Ascending aorta (tissue), 2 donors: ENCODE results near the gene MAP7D2. TPM values are rescaled to one million over a fixed set of nuclear protein-coding genes. Genes with fewer than 3 reads are reported as not detected.

Experiments used
- DNase-seq, 2 donors: peaks; one replicate each; pipeline ENCODE4 v3.0.0-alpha.2; 2019; ENCODE audit warnings: low spot score in 2 of 2
- H3K27ac ChIP-seq, 2 donors: fragments of 200-600 bp; sonication (generic); one replicate each; pipeline ENCODE4 v1.5.1; 2016 to 2017; ENCODE audit warnings: mild to moderate bottlenecking in 1 of 2
- H3K27me3 ChIP-seq: fragments of 200-600 bp; sonication (generic); one replicate; pipeline ENCODE4 v1.5.1; 2017
- H3K36me3 ChIP-seq, 2 donors: fragments of 200-600 bp; sonication (generic); one replicate each; pipeline ENCODE4 v1.5.1; 2016
- H3K4me1 ChIP-seq, 2 donors: fragments of 200-600 bp; sonication (generic); one replicate each; pipeline ENCODE4 v1.5.1; 2016 to 2017; ENCODE audit warnings: mild to moderate bottlenecking in 1 of 2
- H3K4me3 ChIP-seq, 2 donors: fragments of 200-600 bp; sonication (generic); one replicate each; pipeline ENCODE4 v1.5.1; 2016 to 2017; ENCODE audit warnings: mild to moderate bottlenecking in 1 of 2
- H3K9me3 ChIP-seq, 2 donors: fragments of 200-600 bp; sonication (generic); one replicate each; pipeline ENCODE4 v1.5.1; 2016
- CTCF ChIP-seq, 3 experiments: fragments of 200-600 bp in 2 of 3; fragments of 450-650 bp in 1 of 3; sonication (generic) in 2 of 3; IDR thresholded peaks; one replicate each; pipeline ENCODE4 v1.5.1; 2016 to 2019; ENCODE audit warnings: antibody characterized with exemption in 3 of 3, mild to moderate bottlenecking in 1 of 3, moderate library complexity in 1 of 3
- intact Hi-C: fragments of 100-400 bp; cut with DNase I; formaldehyde crosslinking; loops from one replicate; pipeline ENCODE4 v1.15.1; 2023
- total RNA-seq: library from RNA; depleted of rRNA; stranded (reverse); fragments of >200 nt; gene quantifications from one replicate; pipeline ENCODE4 v1.1.0, GENCODE V29; 2016

MAP7D2 gene
- total RNA-seq, 1 donor from 2014 or later = not detected

- H3K9me3 ChIP-seq = no peaks in the 10 kb centered on the region
Observed at GRCh38 chrX:20144491-20144890, 27.8 kb upstream of the MAP7D2 start.

GRCh38 chrX:20143561-20143960 lies 26.9 kb upstream of the MAP7D2 start:
- TF ChIP-seq CTCF (IDR thresholded peaks at IDR 0.05) = no peak
- Histone ChIP-seq H3K9me3 (no peaks in the 10 kb centered on the region), H3K4me3 (no peak overlapping the region), H3K36me3 (no peaks in the 10 kb centered on the region), H3K27ac (no peak overlapping the region), H3K27me3 (no peaks in the 10 kb centered on the region), H3K4me1 (peaks cover 0 to 11% of the 10 kb centered on the region in 2 donors)
- DNase-seq = no peak
- intact Hi-C loops = loop anchor here (10.0 kb wide), 1 partner anchor 149 kb away; the partner anchor contains the start of gene BCLAF3

More at GRCh38 chrX:20144491-20144890, 27.8 kb upstream of the MAP7D2 start:
- peaks cover 0 to 4% of the 10 kb centered on the region in 2 donors for H3K4me1 ChIP-seq
- H3K27me3 ChIP-seq = no peaks in the 10 kb centered on the region
- no peak overlapping the region for H3K27ac ChIP-seq
- H3K4me3 ChIP-seq = no peak overlapping the region
- no peak for TF ChIP-seq CTCF (IDR thresholded peaks at IDR 0.05)
- intact Hi-C loops = loop anchor here (10.0 kb wide), 1 partner anchor 150 kb away; the partner anchor contains the start of gene BCLAF3
- H3K36me3 ChIP-seq = no peaks in the 10 kb centered on the region
- no peak for DNase-seq

GRCh38 chrX:20143111-20143510 lies 26.4 kb upstream of the MAP7D2 start:
- Histone ChIP-seq H3K27ac (no peak overlapping the region), H3K36me3 (peaks cover 2 to 3% of the 10 kb centered on the region in 2 donors), H3K27me3 (no peaks in the 10 kb centered on the region), H3K4me3 (no peak overlapping the region), H3K9me3 (no peaks in the 10 kb centered on the region), H3K4me1 (peaks cover 0 to 11% of the 10 kb centered on the region in 2 donors)
- no peak for TF ChIP-seq CTCF (IDR thresholded peaks at IDR 0.05)
- intact Hi-C loops = loop anchor here (10.0 kb wide), 1 partner anchor 148 kb away; the partner anchor contains the start of gene BCLAF3
- no peak for DNase-seq

DNA sequence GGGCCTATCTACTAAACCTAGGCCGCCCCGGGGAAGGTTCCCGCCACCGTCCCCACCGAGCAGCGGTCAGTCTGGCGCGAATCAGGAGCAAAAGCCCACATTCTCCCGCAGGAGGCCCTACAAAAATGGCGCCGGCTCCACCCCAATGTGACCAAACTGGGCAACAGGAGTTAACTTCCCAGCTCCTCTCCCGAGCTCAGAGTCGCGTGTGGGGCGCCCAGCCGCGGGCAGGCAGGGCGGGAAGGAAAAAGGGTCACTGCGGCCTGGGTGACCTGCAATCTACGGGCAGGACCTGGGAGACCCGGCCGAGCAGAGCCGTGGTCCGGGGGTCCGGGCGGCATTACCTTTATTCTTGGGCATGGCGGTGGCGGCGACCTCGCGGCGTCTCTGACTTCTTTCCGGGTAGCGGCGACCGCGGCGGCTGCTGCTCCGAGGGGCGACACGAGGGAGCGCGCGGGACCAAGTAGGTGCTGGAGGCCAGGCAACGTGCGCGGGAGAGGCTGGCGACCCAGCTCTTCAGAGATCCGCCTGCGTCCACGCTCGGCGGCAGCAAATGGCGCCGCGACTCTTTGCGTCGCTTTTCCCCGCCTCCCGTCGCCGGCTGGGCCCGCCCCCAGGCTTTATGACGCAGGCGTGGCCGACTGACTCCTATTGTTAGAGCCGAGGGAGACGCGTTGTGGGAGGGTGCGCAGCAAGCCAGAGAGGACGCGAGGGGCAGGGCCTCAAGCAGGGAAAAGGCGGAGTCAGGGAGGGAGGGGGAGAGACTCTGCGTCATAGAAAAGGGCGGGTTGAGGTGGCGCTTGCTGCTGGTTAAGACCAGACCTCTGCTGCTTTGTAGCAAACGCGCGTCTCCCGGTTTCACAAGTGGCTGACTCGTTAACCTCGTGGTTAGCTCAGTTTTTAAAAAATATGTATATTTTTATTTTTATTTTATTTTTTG lies 24.8 kb upstream of the MAP7D2 start, which contains the start of gene EIF1AX:
Gene EIF1AX (minus strand): TSS at position 558 of the 940 bp plus-strand sequence. CDS start 198 bp downstream, at position 360.
- intact Hi-C loops = loop anchor here (10.0 kb wide), 1 partner anchor 147 kb away; the partner anchor contains the start of gene BCLAF3

More for the DNA sequence above, 24.8 kb upstream of the MAP7D2 start, which contains the start of gene EIF1AX:
- peaks cover 0 to 11% of the 10 kb centered on the region in 2 donors for H3K4me1 ChIP-seq
- peak in 1 of 3 experiments; percentile 9 for TF ChIP-seq CTCF (IDR thresholded peaks at IDR 0.05)
- no peaks in the 10 kb centered on the region for H3K9me3 ChIP-seq
- peaks cover 15% of the 10 kb centered on the region in 2 donors for H3K36me3 ChIP-seq
- H3K27me3 ChIP-seq = no peaks in the 10 kb centered on the region
- peak within 1 kb of the TSS; percentile 92 to 98 for H3K4me3 ChIP-seq
- peak within 1 kb of the TSS; percentile 92 to 95 for H3K27ac ChIP-seq
- peak; percentile 99 to 100 for DNase-seq
